ENCODE results near the gene GOLPH3. TPM values are rescaled to one million over a fixed set of nuclear protein-coding genes. Genes with fewer than 3 reads are reported as not detected.

GOLPH3 gene
- polyA plus RNA-seq, 1 donor: 85.5 TPM

GRCh38 chr5:32143617-32144377 lies 30.3 kb downstream of the GOLPH3 start:
- 100% methylated on average over 4 of the region's 6 CpGs for WGBS (ENCODE audit: insufficient coverage, low lambda C conversion rate)
- no peaks in the 10 kb centered on the region for H3K27me3 ChIP-seq (ENCODE audit: control insufficient read depth, insufficient read depth, low read length)
- peaks cover 4% of the 10 kb centered on the region for H3K9me3 ChIP-seq (ENCODE audit: control insufficient read depth, low read depth, low read length)
- no peaks in the 10 kb centered on the region for H3K4me1 ChIP-seq (ENCODE audit: control insufficient read depth, insufficient read depth, low read length)
- H3K4me3 ChIP-seq (ENCODE audit: low read length): no peak overlapping the region
- no peak overlapping the region for H3K27ac ChIP-seq (ENCODE audit: low read length)
- H3K36me3 ChIP-seq (ENCODE audit: control insufficient read depth, insufficient read depth, low read length): peaks cover 38% of the 10 kb centered on the region
- no peak for DNase-seq

- no peak overlapping the region for H3K4me3 ChIP-seq (ENCODE audit: low read length)
- no peaks in the 10 kb centered on the region for H3K4me1 ChIP-seq (ENCODE audit: control insufficient read depth, insufficient read depth, low read length)
- WGBS (ENCODE audit: insufficient coverage, low lambda C conversion rate): no CpG with 5 or more reads among the region's 7 CpGs
- H3K27me3 ChIP-seq (ENCODE audit: control insufficient read depth, insufficient read depth, low read length): no peaks in the 10 kb centered on the region
- peaks cover 4% of the 10 kb centered on the region for H3K9me3 ChIP-seq (ENCODE audit: control insufficient read depth, low read depth, low read length)
- H3K36me3 ChIP-seq (ENCODE audit: control insufficient read depth, insufficient read depth, low read length): peaks cover 33% of the 10 kb centered on the region
- no peak for DNase-seq
- H3K27ac ChIP-seq (ENCODE audit: low read length): no peak overlapping the region
Observed at GRCh38 chr5:32138839-32139493, 35.2 kb downstream of the GOLPH3 start.

DNA sequence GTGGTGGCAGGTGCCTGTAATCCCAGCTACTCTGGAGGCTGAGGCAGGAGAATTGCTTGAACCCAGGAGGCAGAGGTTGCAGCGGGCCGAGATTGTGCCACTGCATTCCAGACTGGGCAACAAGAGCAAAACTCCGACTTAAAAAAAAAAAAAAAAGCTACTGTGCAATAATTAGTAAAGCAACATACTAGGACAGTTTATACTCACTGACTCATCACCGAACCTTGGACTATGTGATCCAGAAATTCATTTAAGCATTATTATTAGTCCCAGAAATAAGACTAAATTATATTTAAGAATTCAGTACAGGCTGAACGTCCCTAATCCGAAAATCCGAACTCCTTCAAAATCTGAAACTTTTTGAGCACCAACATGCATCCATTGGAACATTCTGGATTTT lies 37.8 kb downstream of the GOLPH3 start:
- no peaks in the 10 kb centered on the region for H3K4me1 ChIP-seq (ENCODE audit: control insufficient read depth, insufficient read depth, low read length)
- no CpG with 5 or more reads among the region's 7 CpGs for WGBS (ENCODE audit: insufficient coverage, low lambda C conversion rate)
- no peaks in the 10 kb centered on the region for H3K27me3 ChIP-seq (ENCODE audit: control insufficient read depth, insufficient read depth, low read length)
- peaks cover under 1% of the 10 kb centered on the region for H3K9me3 ChIP-seq (ENCODE audit: control insufficient read depth, low read depth, low read length)
- no peak overlapping the region for H3K4me3 ChIP-seq (ENCODE audit: low read length)
- H3K36me3 ChIP-seq (ENCODE audit: control insufficient read depth, insufficient read depth, low read length): peaks cover 43% of the 10 kb centered on the region
- no peak overlapping the region for H3K27ac ChIP-seq (ENCODE audit: low read length)
- DNase-seq: peak in 1 of 2 donors; percentile 14

- DNase-seq: no peak
- no CpG with 5 or more reads among the region's 1 CpG for WGBS (ENCODE audit: insufficient coverage, low lambda C conversion rate)
- Histone ChIP-seq H3K9me3 (ENCODE audit: control insufficient read depth, low read depth, low read length) (no peaks in the 10 kb centered on the region), H3K27ac (ENCODE audit: low read length) (no peak overlapping the region), H3K27me3 (ENCODE audit: control insufficient read depth, insufficient read depth, low read length) (no peaks in the 10 kb centered on the region), H3K36me3 (ENCODE audit: control insufficient read depth, insufficient read depth, low read length) (peaks cover 35% of the 10 kb centered on the region), H3K4me1 (ENCODE audit: control insufficient read depth, insufficient read depth, low read length) (no peaks in the 10 kb centered on the region), H3K4me3 (ENCODE audit: low read length) (no peak overlapping the region)
Observed at GRCh38 chr5:32135086-32135485, 39.0 kb downstream of the GOLPH3 start.

- Histone ChIP-seq H3K4me1 (ENCODE audit: control insufficient read depth, insufficient read depth, low read length) (no peaks in the 10 kb centered on the region), H3K36me3 (ENCODE audit: control insufficient read depth, insufficient read depth, low read length) (peaks cover 39% of the 10 kb centered on the region), H3K9me3 (ENCODE audit: control insufficient read depth, low read depth, low read length) (no peaks in the 10 kb centered on the region), H3K27ac (ENCODE audit: low read length) (no peak overlapping the region), H3K27me3 (ENCODE audit: control insufficient read depth, insufficient read depth, low read length) (no peaks in the 10 kb centered on the region), H3K4me3 (ENCODE audit: low read length) (no peak overlapping the region)
- DNase-seq: no peak
Observed at GRCh38 chr5:32132757-32133156, 41.4 kb downstream of the GOLPH3 start.

DNA sequence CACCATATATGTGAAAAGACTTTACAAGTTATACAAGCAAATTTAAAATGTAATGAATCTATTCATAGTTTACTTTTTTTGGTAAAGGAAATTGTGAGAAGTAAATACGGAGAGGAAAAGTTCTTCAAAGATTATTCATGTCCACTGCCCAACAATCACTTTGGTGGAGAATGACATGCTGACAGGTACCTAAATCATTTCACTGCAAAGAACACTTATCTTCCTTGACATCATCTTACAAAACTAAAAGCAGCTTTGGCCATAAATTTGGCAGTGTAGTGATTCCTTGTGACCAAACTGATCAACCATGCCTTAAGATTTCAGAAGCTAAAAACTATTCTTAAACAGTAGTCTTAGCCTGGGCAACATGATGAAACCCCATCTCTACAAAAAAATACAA lies 42.5 kb downstream of the GOLPH3 start:
- Histone ChIP-seq H3K27ac (ENCODE audit: low read length) (no peak overlapping the region), H3K9me3 (ENCODE audit: control insufficient read depth, low read depth, low read length) (no peaks in the 10 kb centered on the region), H3K4me3 (ENCODE audit: low read length) (no peak overlapping the region), H3K4me1 (ENCODE audit: control insufficient read depth, insufficient read depth, low read length) (no peaks in the 10 kb centered on the region), H3K27me3 (ENCODE audit: control insufficient read depth, insufficient read depth, low read length) (no peaks in the 10 kb centered on the region), H3K36me3 (ENCODE audit: control insufficient read depth, insufficient read depth, low read length) (peaks cover 40% of the 10 kb centered on the region)
- no peak for DNase-seq
- 100% methylated on average over 1 of the region's 1 CpG for whole genome bisulfite sequencing (ENCODE audit: insufficient coverage, low lambda C conversion rate)

DNA sequence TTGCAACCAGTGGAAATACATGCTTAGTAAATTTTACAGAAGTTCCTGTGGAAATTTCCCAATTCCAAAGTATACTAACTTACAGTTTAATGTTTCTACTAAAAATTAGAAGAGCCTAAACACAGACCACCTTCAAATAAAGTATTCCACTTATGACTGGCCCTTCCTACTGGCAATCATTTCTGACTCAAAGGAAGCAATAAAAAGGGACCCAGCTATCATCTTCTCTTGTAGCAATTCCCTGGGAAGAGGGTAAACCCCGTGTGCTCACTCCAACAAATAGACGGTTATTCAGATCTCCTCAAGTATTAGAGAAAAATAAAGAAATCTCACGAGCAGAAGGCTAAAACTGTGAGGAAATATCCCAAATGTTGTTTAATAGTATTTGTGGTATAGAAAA lies 43.3 kb downstream of the GOLPH3 start:
- Histone ChIP-seq H3K36me3 (ENCODE audit: control insufficient read depth, insufficient read depth, low read length) (peaks cover 45% of the 10 kb centered on the region), H3K9me3 (ENCODE audit: control insufficient read depth, low read depth, low read length) (no peaks in the 10 kb centered on the region), H3K27ac (ENCODE audit: low read length) (no peak overlapping the region), H3K27me3 (ENCODE audit: control insufficient read depth, insufficient read depth, low read length) (no peaks in the 10 kb centered on the region), H3K4me1 (ENCODE audit: control insufficient read depth, insufficient read depth, low read length) (no peaks in the 10 kb centered on the region), H3K4me3 (ENCODE audit: low read length) (no peak overlapping the region)
- no peak for DNase-seq
- 90% methylated on average over 3 of the region's 3 CpGs for WGBS (ENCODE audit: insufficient coverage, low lambda C conversion rate)

- Histone ChIP-seq H3K9me3 (ENCODE audit: control insufficient read depth, low read depth, low read length) (no peaks in the 10 kb centered on the region), H3K36me3 (ENCODE audit: control insufficient read depth, insufficient read depth, low read length) (peaks cover 42% of the 10 kb centered on the region), H3K27ac (ENCODE audit: low read length) (no peak overlapping the region), H3K4me1 (ENCODE audit: control insufficient read depth, insufficient read depth, low read length) (no peaks in the 10 kb centered on the region), H3K27me3 (ENCODE audit: control insufficient read depth, insufficient read depth, low read length) (no peaks in the 10 kb centered on the region), H3K4me3 (ENCODE audit: low read length) (no peak overlapping the region)
- WGBS (ENCODE audit: insufficient coverage, low lambda C conversion rate): 100% methylated on average over 1 of the region's 7 CpGs
- no peak for DNase-seq
Observed at GRCh38 chr5:32129074-32129598, 45.0 kb downstream of the GOLPH3 start.

GRCh38 chr5:32127711-32128110 lies 46.4 kb downstream of the GOLPH3 start:
- H3K36me3 ChIP-seq (ENCODE audit: control insufficient read depth, insufficient read depth, low read length): peaks cover 36% of the 10 kb centered on the region
- no peak for DNase-seq
- H3K9me3 ChIP-seq (ENCODE audit: control insufficient read depth, low read depth, low read length): no peaks in the 10 kb centered on the region
- H3K27ac ChIP-seq (ENCODE audit: low read length): no peak overlapping the region
- no peak overlapping the region for H3K4me3 ChIP-seq (ENCODE audit: low read length)
- H3K27me3 ChIP-seq (ENCODE audit: control insufficient read depth, insufficient read depth, low read length): no peaks in the 10 kb centered on the region
- H3K4me1 ChIP-seq (ENCODE audit: control insufficient read depth, insufficient read depth, low read length): no peaks in the 10 kb centered on the region
- WGBS (ENCODE audit: insufficient coverage, low lambda C conversion rate): no CpG with 5 or more reads among the region's 3 CpGs

GRCh38 chr5:32126691-32127090 lies 47.4 kb downstream of the GOLPH3 start:
- no peaks in the 10 kb centered on the region for H3K4me1 ChIP-seq (ENCODE audit: control insufficient read depth, insufficient read depth, low read length)
- H3K4me3 ChIP-seq (ENCODE audit: low read length): no peak overlapping the region
- H3K27ac ChIP-seq (ENCODE audit: low read length): no peak overlapping the region
- no CpG with 5 or more reads among the region's 1 CpG for WGBS (ENCODE audit: insufficient coverage, low lambda C conversion rate)
- H3K27me3 ChIP-seq (ENCODE audit: control insufficient read depth, insufficient read depth, low read length): no peaks in the 10 kb centered on the region
- H3K9me3 ChIP-seq (ENCODE audit: control insufficient read depth, low read depth, low read length): no peaks in the 10 kb centered on the region
- peaks cover 42% of the 10 kb centered on the region for H3K36me3 ChIP-seq (ENCODE audit: control insufficient read depth, insufficient read depth, low read length)
- DNase-seq: no peak
